GM18520 (cell line): Measurements from ENCODE around the gene MIAT.
"Not testable (repeated sequence)": the region's sequence is repeated elsewhere in the genome, so short reads cannot be mapped to it uniquely, and the experiment has no call there.

Source experiments
- ATAC-seq: cut with Tn5 transposase; IDR thresholded peaks from one replicate; pipeline ENCODE4 v1.9.1; 2021; ENCODE audit not compliant: unreplicated experiment

Gene MIAT

DNA sequence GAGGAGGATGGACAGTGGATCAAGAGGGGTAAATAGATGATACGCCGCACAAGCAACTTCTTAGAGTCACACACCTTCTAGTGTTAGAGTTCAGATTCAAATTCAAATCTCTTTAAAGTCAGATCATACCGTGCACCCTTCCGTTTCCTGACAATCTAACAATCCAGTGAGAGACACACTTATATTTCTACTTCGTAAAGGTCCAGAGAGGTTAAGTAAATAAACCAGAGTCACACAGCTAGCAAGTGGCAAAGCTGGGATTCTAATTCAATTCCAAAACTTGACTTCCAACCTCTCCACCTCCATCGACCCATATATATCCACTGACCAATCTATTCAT, 34.0 kb downstream of the MIAT start:
- ATAC-seq = no peak

DNA sequence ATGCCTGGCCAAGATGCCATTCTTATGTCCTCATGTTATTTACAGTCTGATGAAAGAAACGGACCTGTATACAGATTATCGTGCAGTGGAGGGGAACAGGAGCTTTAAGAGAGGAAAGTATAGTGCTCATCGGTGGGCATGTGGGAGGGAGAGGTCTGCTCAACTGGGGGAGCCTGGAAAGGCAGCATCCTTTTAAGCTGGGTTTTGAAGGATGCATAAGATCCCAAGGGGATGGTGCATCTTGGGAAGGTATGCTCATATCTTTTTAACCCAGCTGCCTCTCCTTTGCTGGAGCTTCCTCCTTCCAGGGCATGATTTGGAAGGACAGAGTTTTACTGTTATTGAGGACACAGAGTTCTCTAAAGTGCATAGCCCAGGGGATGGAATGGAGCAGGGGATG, 34.8 kb downstream of the MIAT start:
- no peak for ATAC-seq

DNA sequence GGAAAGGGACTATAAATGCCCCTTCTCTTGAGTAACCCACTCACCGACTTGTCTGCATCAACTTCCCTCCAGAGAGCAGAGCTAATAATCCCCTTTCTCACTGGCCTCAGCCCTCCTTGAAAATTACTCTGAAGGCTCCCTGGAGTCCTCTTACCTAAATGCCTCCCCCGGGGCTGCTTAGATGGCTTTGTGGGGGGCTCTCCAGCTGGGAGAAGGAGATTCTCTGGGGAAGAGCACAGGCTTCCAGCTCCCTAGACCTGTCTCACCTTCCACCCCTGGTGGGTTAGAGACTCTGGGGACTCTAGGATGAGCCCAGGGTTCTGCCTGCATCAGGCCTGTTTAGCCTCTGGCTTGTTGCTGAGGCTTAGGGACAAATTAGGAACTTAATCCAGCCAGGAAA, 39.8 kb downstream of the MIAT start:
- ATAC-seq = no peak

DNA sequence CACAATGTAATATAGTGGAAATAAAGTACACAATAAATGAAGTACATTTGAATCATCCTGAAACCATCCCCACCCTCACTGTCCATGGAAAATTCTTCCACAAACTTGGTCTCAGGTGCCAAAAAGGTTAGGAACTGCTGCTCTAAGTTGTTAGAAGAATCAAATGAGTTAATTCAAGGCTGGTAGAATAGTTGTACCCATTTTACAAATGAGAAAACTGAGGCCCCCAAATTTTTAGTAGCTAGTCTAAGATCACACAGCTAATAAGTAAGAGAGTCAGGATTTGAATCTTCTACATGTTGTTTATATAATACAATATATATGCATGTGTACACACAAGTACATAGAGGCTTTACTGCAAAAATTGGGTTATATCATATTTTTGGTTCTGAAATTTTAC, 43.1 kb downstream of the MIAT start:
- ATAC-seq = no peak

DNA sequence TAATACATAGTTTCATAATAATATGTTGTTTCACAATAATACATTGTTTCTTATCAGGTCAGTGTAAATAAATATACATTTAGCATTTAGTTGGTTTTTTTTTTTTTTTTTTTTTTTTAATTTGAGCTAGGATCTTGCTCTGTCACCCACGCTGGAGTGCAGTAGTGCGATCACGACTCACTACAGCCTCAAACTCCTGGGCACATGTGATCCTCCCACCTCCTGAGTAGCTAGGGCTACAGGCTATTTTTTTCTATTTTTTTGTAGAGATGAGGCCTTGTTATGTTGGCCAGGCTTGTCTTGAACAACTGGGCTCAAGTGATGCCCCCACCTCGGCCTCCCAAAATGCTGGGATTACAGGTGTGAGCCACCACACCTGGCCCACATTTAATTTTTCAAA, 43.5 kb downstream of the MIAT start:
- no peak for ATAC-seq

DNA sequence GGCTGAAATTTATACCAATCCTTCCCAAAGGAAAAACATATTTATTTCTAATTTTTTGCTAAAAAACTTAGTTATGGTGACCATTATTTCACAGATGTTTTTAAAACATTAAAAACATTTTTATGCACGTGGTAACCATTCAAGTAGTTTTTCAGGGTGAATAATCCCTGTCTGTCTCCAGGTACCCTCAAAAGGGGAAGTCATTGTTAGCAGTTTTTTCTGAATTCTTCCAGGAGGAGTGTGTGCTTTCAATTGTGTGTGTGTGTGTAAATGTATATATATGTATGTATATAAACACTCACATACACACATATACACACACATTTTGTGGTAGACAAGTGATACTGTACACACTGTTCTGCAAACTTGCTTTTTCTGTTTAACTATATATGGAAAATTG, 43.9 kb downstream of the MIAT start:
- ATAC-seq = no peak

DNA sequence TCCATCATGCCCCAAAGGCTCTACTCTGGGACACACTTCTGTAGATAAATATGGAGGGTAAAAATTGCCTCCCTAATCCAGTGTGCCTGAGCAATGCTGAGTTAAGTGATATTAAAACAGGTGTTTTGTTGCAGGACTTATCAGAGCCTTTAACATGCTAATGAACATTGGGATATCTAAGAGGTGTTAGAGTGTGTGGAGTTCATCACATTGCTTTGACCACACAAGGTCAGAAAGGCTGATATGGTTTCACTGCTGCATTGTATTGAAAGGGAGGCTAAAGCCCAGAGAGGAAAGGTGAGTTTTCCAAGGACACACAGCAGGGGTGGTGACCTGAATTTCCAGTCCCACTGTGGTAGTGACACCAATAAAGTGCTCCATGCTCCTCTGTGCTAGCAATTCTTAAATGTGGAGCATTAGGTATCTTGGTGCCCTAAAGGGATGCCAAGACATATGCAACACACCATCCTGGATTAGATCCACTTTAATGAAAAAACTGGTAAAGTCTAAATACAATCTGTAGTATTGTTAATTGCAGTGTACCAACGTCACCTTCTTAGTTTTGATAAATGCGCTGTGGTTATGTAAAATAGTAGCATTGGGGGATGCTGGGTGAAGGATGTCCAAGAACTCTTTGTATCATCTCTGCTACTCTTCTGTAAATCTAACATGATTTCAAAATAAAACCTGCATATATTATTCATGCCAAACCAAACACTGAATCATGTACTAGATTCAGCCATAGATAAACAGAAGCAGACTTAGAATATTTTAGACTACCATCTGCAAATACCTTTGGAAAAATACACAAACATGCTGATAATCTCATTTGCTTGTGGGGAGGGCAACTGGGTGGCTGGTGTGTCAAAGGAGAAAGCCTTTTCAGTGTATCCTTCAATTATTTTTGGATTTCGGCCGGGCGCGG, 45.8 kb downstream of the MIAT start:
- no peak for ATAC-seq

DNA sequence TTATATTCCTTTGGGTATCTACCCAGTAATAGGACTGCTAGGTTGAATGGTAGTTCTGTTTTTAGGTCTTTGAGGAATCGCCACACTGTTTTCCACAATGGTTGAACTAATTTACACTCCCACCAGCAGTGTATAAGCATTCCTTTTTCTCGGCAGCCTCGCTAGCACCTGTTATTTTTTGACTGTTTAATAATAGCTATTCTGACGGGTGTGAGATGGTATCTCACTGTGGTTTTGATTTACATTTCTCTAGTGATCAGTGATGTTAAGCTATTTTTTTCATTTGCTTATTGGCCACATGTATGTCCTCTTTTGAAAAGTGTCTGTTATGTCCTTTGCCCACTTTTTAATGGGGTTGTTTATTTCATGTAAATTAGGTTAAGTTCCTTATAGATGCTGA, 48.0 kb downstream of the MIAT start:
- not testable (repeated sequence) for ATAC-seq

DNA sequence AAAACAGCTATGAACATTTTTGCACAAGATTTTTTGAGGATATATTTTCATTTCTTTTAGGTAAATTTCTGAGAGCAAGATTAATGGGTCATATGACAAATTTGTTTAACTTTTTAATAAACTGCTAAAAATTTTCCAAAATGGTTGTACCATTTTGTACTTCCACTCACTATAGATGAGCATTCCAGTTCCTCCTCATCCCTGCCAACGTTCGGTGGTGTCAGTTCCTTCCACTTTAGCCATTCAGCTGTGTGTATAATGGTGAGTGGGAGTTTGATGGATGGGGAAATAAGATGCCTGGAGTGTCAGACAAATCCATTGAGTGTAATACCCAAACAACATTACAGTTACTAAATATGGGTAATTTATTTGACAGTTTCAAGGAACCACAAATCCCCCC, 49.7 kb downstream of the MIAT start:
- no peak for ATAC-seq

DNA sequence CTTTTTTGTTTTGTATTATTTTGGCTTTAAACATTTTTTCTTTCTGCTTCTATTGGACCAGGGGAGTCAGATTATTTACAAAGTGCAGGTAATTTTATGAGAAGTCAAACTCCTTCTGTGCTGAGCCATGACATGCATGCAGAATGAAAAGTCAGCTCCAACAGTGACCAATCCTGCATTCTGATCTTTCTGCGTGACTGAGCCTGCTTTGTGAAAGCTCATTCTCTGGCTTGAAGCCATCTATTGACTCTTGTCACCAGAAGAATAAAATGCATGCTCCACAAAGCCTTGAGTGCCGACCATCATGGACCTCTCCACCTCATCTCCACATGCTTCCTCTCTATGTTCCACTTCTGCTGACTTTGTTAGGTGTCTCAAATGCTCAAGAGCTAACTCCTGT, 50.2 kb downstream of the MIAT start:
- no peak for ATAC-seq

DNA sequence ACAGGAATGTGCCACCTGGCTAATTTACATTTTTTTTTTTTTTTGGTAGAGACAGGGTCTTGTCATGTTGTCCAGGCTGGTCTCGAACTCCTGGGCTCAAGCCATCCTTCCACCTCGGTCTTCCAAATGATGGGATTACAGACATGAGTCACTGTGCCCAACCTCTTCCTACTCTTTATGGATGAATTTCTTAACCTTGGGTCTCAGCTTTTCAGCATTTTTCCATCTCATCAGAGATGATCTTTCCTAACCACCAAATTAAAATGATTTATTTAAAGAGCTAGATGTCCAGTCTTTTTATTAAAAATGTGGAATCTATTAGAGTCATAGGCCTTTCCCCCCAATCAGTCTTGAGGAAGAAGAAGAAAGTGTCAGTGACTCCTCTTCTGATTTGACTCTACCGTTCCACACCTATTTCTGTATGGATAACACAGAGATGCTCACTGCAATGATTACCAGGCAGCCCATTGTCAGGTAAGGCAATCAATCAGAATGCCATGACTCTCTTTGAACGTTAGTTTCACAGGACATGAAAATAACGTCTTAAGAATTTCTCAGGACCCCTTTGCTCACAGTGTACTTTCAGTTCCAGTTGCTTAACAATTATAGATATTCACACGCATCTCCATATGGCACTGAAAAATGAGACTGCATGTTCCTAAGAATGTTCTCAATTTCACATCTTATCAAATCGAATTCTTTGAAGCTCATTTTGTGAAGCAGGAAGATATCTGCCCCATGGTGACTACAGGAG, 51.0 kb downstream of the MIAT start:
- ATAC-seq = no peak

DNA sequence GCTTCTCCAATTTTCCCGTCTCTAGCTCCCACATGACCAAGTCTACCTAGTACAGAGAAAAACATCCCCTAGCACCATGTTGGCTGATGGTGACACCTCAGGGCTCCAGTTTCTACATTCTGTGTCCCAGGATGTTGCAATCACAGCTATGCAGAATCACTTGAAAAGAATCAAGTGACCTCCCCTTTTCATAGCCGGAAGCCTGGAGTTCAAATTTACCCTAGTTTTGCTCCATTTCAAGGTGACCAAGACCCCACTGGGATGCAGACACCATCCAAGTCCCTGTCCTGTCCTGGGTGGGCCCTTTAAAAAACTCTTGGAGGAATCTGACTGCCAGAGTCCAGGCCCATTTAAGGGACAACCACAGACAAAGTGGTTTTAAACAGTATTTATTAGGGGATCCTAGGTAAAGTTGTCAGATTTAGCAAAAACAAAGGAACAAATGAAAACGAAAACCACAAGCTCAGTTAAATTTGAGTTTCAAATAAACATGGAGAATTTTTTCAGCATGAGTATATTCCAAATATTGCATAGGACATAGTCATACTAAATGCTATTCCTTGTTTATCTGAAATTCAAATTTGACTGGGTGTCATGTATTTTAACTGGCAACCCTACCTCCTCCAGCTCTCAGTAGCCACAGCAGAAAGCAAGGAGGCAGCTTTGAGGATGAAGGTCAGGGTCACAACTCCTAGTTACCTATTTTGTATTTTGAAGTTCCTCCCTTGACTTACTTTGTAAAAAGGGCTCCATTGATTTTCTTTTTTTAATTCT, 52.4 kb downstream of the MIAT start:
- no peak for ATAC-seq

DNA sequence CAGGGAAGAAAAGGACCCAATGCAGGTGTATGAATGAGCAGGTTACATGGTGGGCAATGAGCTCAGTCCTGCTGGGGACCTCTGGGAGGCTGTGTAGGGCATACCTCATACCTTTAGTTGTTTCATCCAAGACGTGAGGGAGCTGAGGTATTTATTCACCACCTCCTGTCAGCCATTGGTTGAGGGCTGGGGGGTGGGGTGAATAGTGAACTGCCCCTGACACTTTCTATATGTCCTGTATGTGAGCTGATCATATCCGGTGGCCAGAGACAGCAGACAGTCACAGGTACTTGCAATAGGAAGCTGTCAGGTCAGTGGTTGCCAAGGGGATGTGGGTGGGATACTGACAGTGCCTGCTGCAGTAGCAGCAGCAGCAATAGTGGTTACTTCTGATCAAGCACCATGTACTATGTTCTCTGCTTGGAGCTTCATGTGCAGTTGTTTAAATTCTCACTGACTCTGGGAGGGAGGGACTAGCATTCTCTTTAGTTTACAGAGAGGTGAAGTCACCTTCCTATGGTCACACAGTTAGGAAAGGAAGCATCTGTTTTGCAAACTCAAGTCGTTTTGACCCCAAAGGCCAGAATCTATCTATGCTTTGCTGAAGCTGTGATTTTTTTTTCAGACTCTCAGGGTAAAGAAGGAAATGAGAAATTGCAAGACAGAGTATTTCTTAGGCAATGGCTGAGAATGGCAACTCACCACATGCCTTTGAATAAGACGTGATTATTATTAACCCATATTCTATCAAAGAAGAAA, 54.0 kb downstream of the MIAT start:
- no peak for ATAC-seq

DNA sequence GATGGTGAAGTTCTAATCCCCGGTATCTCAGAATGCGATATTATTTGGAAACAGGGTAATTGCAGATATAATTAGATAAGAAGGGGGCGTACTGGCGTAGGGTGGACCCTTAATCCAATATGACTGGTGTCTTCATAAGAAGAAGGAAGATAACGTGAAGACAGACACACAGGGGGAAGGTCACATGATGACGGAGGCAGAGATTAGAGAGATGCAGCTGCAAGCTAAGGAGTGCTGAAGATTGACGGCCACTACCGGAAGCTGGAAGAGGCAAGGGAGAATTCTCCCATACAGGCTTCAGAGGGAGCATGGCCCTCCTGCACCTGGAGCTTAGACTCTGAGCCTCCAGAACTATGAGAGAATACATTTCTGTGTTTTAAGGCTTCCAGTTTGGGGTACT, 54.8 kb downstream of the MIAT start:
- ATAC-seq = no peak

DNA sequence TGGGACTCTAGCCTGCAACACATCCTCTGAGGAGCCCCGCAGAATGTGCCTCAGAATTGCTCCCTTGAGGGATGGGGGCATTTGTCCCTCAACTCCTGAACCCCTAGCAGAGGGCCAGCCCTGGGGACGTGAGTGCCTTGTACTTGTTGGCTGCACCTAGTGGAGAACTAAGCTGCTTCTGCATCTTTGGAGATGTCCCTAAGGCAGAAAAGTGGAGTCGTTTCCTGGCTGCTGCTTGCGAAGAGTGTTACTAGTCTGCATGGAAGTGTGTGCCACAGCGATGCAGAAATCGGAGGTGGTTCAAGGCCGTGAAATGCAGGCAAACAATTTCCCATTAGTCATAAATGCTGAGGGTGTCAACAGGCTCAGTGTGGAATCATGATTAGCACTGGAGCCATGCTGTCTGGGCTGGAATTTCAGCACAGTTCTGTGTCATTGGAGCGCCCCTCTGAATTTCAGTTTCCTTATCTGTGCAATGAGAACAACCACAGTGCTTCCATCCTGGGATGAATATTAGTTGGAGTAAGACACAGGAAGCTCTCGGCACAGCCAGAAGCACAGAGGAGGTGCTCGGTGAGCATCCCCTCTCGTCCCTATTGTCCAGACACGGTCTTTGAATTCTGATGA, 56.5 kb downstream of the MIAT start:
- ATAC-seq = no peak

DNA sequence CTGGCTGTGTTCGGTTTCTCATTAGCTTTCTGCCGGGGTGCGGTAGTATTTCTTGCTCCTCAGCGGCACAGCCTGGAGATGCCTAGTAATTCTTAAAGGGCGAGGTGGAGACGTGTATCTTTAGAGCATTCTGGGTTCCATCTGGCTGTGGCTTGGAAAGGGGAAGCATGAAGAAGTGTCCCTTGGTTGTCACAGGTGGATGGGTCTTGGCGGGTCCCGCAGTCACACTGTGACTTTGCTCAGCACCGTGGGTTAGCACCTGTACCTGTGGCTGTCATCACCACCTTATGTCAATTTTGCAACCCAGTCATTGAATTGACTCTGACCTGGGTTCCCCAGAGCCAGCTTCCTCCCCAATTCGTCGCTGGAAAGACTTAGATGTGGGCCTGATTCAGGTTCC, 57.6 kb downstream of the MIAT start:
- no peak for ATAC-seq

DNA sequence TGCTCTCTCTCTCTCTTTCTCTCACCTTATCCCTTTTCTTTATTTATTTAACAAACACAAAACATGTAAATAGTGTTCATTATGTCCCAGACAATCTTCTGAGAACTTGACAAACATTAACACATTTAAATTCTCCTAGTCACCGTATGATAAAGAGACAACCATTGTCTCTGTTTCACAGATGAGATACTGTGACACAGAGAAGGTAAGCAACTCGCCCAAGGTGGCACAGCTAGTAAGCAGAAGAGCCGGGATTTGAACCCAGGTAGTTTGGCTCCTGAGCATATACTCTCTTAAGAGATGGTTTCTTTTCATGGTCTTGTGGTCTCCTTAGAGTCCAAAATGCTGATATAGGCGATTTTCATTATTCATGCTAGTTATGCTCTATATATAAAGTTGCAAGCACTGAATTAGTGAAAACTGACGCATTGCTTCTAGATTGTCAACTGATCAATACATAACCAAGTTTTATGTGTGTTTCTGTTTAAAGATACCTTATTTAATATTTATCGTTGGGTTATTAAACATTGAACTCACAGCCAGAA, 58.1 kb downstream of the MIAT start:
- no peak for ATAC-seq

DNA sequence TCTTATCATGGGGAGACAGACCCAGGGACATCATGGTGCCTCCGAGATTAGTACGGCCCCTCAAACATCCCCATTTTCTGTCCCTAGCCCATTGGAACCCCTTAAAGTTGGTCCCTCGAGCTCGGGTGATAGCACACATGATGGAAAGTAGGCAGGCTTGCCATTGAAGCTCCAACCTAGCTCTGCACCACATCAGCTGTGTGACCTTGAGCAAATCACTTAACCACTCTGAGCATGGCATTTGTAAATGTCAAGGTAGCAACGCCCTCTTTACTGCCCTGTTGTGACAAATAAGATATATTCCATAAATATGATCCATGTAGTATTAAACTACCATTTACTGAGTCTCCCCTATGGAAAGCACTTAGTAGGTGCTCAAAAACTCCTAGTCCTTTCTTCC, 61.1 kb downstream of the MIAT start:
- no peak for ATAC-seq

DNA sequence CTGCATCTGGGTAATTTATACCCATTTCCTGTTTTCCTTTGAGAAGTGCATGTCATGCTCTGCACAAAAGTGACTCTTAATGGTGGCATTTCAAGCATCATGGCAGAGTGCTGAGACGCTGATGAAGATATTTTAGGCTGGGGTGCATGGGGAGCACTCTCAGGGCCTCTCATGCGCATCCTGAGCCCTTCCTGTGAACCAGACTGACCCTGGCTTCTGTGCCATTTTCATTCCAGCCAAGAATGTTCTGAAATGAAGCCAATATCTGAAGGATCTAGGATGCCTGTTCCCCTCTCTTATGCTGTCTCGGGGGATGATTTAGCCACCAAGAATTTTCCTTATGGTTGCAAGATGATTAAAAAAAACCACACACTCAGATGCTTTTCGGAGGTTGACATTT, 61.5 kb downstream of the MIAT start:
- no peak for ATAC-seq

DNA sequence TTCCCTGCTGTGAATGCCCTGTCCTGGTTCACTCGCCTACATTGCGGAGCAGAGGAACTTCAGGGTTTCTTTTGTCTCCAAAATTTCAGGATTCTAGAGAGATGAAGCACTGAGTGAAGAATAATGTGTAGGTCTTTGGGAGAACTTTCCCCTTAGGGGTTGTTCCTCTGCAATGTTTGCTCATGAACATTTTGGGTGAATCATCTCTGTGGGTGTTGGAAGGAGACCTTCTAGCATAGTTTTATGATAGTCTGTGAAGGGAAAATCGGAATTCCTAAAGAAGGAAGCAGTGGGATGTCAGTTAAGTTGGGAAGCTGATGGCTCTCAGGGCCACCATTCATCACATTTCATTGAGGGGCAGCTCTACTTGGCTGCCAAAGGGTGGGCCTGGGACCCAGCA, 64.8 kb downstream of the MIAT start:
- no peak for ATAC-seq
